HEK293T (cell line): ENCODE data around the gene MASP1.

Source experiments
- CTCF ChIA-PET: fragments of 350-600 bp; formaldehyde crosslinking; extraction: SDS; loops from one replicate; lab custom pipeline; 2021; ENCODE audit warnings: antibody characterized with exemption, inconsistent platforms; lab: Yijun Ruan, JAX
- POLR2A ChIA-PET: fragments of 350-600 bp; formaldehyde crosslinking; extraction: SDS; loops from one replicate; lab custom pipeline; 2020; ENCODE audit warnings: antibody characterized with exemption, inconsistent platforms; lab: Yijun Ruan, JAX
- DNase-seq: peaks from one replicate; pipeline ENCODE4 v3.0.0; 2012; ENCODE audit warnings: mixed read lengths; ENCODE audit errors: extremely low spot score
- ARNT ChIP-seq: fragments of 450-650 bp; IDR thresholded peaks from 2 replicates; pipeline ENCODE4 v1.6.1; 2017; ENCODE audit warnings: mild to moderate bottlenecking
- BHLHE40 ChIP-seq: fragments of 450-650 bp; IDR thresholded peaks from 2 replicates; pipeline ENCODE4 v1.6.1; 2016; ENCODE audit warnings: mild to moderate bottlenecking, moderate library complexity, borderline replicate concordance
- CTBP1 ChIP-seq: fragments of 450-650 bp; IDR thresholded peaks from 2 replicates; pipeline ENCODE4 v1.6.1; 2016; ENCODE audit warnings: borderline replicate concordance
- ELF4 ChIP-seq: fragments of 450-650 bp; IDR thresholded peaks from 2 replicates; pipeline ENCODE4 v1.6.1; 2017; ENCODE audit warnings: antibody characterized with exemption
- FOXA1 ChIP-seq: fragments of 450-650 bp; IDR thresholded peaks from 2 replicates; pipeline ENCODE4 v1.6.1; 2016; ENCODE audit warnings: mild to moderate bottlenecking
- FOXK2 ChIP-seq: fragments of 450-650 bp; IDR thresholded peaks from 2 replicates; pipeline ENCODE4 v1.6.1; 2016; ENCODE audit warnings: mild to moderate bottlenecking
- FOXM1 ChIP-seq: fragments of 450-650 bp; IDR thresholded peaks from 2 replicates; pipeline ENCODE4 v1.6.1; 2017; ENCODE audit warnings: mild to moderate bottlenecking, borderline replicate concordance
- HDGF ChIP-seq: fragments of 450-650 bp; IDR thresholded peaks from 2 replicates; pipeline ENCODE4 v1.6.1; 2017; ENCODE audit warnings: antibody characterized with exemption, borderline replicate concordance
- L3MBTL2 ChIP-seq: fragments of 450-650 bp; conservative IDR thresholded peaks from 2 replicates; pipeline ENCODE4 v1.6.1; 2016; ENCODE audit warnings: mild to moderate bottlenecking
- LEF1 ChIP-seq: fragments of 450-650 bp; IDR thresholded peaks from 2 replicates; pipeline ENCODE4 v1.6.1; 2017; ENCODE audit warnings: mild to moderate bottlenecking, borderline replicate concordance
- NFRKB ChIP-seq: fragments of 450-650 bp; IDR thresholded peaks from 2 replicates; pipeline ENCODE4 v1.6.1; 2016; ENCODE audit warnings: mild to moderate bottlenecking, moderate library complexity
- PKNOX1 ChIP-seq: fragments of 450-650 bp; IDR thresholded peaks from 2 replicates; pipeline ENCODE4 v1.6.1; 2016
- SP1 ChIP-seq: fragments of 450-650 bp; IDR thresholded peaks from 2 replicates; pipeline ENCODE4 v1.6.1; 2017
- SUZ12 ChIP-seq: fragments of 450-650 bp; IDR thresholded peaks from 2 replicates; pipeline ENCODE4 v1.6.1; 2016; ENCODE audit warnings: mild to moderate bottlenecking
- TARDBP ChIP-seq: fragments of 450-650 bp; IDR thresholded peaks from 2 replicates; pipeline ENCODE4 v1.6.1; 2016
- ZNF384 ChIP-seq: fragments of 450-650 bp; IDR thresholded peaks from 2 replicates; pipeline ENCODE4 v1.6.1; 2016

MASP1 gene

DNA sequence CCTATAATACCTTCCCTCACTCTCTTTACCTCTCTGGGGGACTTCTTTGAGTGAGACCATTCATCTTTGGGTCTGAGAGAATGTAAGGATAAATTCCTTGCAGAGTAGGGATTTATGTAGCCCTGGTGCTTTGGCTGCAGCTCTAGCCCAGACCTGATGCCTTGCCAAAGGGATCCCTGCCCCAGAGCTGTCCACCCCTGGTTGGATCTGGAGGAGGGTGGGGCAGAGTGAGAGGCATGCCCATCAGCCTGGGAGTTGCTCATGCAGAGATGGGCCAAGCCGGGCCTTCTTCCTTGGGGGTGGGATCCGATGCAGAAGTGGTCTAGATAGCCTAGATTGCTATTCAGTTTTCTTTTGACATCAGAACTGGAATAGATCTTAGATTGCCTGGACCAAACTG is 62.8 kb downstream of the MASP1 start:
- CTCF ChIA-PET: interaction anchor here (0.6 kb wide), 1 partner anchor 1044 kb away, joined by 4 read pairs; no protein-coding TSS in a partner anchor
- TF ChIP-seq LEF1 (no peak), TARDBP (no peak), SUZ12 (no peak), PKNOX1 (no peak), CTBP1 (no peak), BHLHE40 (no peak), FOXM1 (no peak), ARNT (no peak), FOXK2 (no peak), L3MBTL2 (no peak), ELF4 (no peak)
- POLR2A ChIA-PET: no interaction called here
- no peak for DNase-seq

GRCh38 chr3:187227658-187228258 is 63.8 kb downstream of the MASP1 start:
- TF ChIP-seq ARNT: no peak
- no peak for TF ChIP-seq HDGF
- DNase-seq: no peak
- POLR2A ChIA-PET: interaction anchor here (0.7 kb wide), 1 partner anchor 51 kb away, joined by 3 read pairs; no protein-coding TSS in a partner anchor
- CTCF ChIA-PET: interaction anchor here (0.6 kb wide), 1 partner anchor 1045 kb away, joined by 4 read pairs; no protein-coding TSS in a partner anchor

DNA sequence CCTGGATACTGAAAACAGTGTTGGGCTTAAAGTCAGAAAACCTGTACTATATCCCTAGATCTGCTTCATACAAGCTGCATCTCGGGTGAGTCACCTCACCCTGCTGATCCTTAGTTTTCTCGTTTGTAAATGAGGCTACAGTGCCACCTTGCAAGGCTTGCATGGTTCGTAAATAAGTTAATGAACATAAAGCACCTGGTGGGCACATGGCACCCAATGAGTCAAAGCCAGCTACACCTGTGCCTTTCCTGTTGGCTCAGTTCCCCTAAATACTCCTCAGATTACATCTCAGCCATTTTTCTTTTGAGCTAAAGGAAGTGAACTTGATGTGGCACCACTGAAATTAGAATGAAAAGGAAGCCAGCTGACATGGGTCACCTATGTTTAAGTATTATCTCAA is 67.7 kb downstream of the MASP1 start:
- TF ChIP-seq CTBP1: no peak
- no peak for TF ChIP-seq ZNF384
- no peak for TF ChIP-seq FOXK2
- TF ChIP-seq SP1: no peak
- POLR2A ChIA-PET: no interaction called here

GRCh38 chr3:187222801-187223200 is 68.7 kb downstream of the MASP1 start:
- ChIA-PET CTCF (interaction anchor here (0.8 kb wide), 1 partner anchor 99 kb away, joined by 3 read pairs; no protein-coding TSS in a partner anchor), POLR2A (no interaction called here)
- no peak for DNase-seq
- TF ChIP-seq LEF1: no peak
- TF ChIP-seq HDGF: no peak
- no peak for TF ChIP-seq PKNOX1
- no peak for TF ChIP-seq NFRKB
- no peak for TF ChIP-seq CTBP1
- TF ChIP-seq SUZ12: no peak
- TF ChIP-seq ELF4: no peak
- TF ChIP-seq FOXA1: no peak
- TF ChIP-seq ZNF384: no peak
- no peak for TF ChIP-seq BHLHE40
- no peak for TF ChIP-seq FOXM1
- TF ChIP-seq L3MBTL2: no peak
- TF ChIP-seq FOXK2: no peak
- no peak for TF ChIP-seq SP1

More for the DNA sequence above, 67.7 kb downstream of the MASP1 start:
- CTCF ChIA-PET: interaction anchor here (1.0 kb wide), 1 partner anchor 72 kb away, joined by 3 read pairs; no protein-coding TSS in a partner anchor
- DNase-seq: no peak

GRCh38 chr3:187215460-187215859 is 76.1 kb downstream of the MASP1 start:
- TF ChIP-seq CTBP1: no peak
- CTCF ChIA-PET: interaction anchor here (0.6 to 1.3 kb wide), 2 partner anchors 76 to 84 kb away, joined by 3 read pairs; partner anchors contain the start of gene RPL39L
- no peak for DNase-seq

DNA sequence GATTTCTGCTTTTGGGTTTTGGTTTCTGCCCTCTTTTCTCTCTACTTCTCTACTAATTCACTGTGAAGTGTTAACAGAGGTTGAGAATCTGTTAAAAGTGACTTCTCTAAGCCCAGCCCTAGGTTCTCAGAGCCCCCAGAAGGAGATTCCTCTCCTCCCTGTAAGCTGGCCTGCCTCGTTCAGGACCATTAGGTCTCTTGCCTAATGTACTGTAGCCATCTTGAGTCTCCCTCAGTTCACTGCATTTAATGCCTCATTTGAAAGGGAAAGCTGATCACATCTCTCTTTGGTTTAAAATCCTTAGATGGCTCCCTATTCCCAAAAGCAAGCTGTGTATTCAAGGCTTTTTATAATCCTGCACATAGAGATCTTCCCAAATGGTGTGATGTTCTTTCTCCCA is 77.9 kb downstream of the MASP1 start:
- CTCF ChIA-PET: no interaction called here
- no peak for DNase-seq
- POLR2A ChIA-PET: no interaction called here
- TF ChIP-seq ZNF384: no peak
- no peak for TF ChIP-seq PKNOX1
- TF ChIP-seq FOXK2: no peak
- no peak for TF ChIP-seq TARDBP
- TF ChIP-seq ARNT: no peak
- TF ChIP-seq NFRKB: no peak
- TF ChIP-seq HDGF: no peak
- TF ChIP-seq BHLHE40: no peak
- TF ChIP-seq CTBP1: no peak
- TF ChIP-seq FOXM1: no peak
- no peak for TF ChIP-seq LEF1

More at GRCh38 chr3:187215460-187215859, 76.1 kb downstream of the MASP1 start:
- POLR2A ChIA-PET: no interaction called here

DNA sequence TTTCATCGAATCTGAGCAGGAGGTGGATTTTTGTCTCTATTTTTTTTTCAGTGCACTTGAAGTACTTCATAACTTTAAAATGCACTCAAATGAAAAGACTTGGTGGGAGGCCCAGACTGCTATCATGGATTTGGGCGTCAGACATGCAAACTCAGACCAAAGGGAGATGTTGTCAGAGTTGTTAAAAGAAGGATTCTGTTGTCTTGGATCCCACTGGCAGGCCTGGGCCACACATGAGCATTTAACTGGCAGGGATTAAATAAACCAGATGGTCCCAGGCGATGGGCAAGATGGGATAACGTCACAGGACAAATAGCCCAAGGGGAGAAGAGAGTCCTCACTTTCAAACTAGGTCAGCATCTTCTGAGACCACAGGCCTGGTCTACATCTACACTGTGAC is 78.8 kb downstream of the MASP1 start:
- DNase-seq: no peak
- TF ChIP-seq FOXK2: no peak
- TF ChIP-seq FOXM1: no peak
- TF ChIP-seq HDGF: no peak
- TF ChIP-seq ELF4: no peak
- POLR2A ChIA-PET: no interaction called here
- CTCF ChIA-PET: interaction anchor here (0.5 kb wide), 1 partner anchor 47 kb away, joined by 3 read pairs; no protein-coding TSS in a partner anchor
